Stimulated activated CD4-positive, alpha-beta T cell treated with anti-CD3 and anti-CD28 coated beads, TNF-alpha, amount 100 ng/mL, for 48 hours (primary cell): ENCODE results near the gene HS3ST3B1.

Source experiments
- DNase-seq, 3 donors: peaks; one replicate each; pipeline ENCODE4 v3.0.0-alpha.2; 2020; ENCODE audit warnings: low read depth in 3 of 3

Gene HS3ST3B1

GRCh38 chr17:14303343-14304221, 2.7 kb downstream of the HS3ST3B1 start:
- DNase-seq = no peak

- no peak for DNase-seq
Observed at GRCh38 chr17:14304222-14304772, 3.4 kb downstream of the HS3ST3B1 start.

GRCh38 chr17:14304773-14305517, 4.1 kb downstream of the HS3ST3B1 start:
- DNase-seq = no peak

- DNase-seq = no peak
Observed at GRCh38 chr17:14305785-14306496, 5.1 kb downstream of the HS3ST3B1 start.

DNA sequence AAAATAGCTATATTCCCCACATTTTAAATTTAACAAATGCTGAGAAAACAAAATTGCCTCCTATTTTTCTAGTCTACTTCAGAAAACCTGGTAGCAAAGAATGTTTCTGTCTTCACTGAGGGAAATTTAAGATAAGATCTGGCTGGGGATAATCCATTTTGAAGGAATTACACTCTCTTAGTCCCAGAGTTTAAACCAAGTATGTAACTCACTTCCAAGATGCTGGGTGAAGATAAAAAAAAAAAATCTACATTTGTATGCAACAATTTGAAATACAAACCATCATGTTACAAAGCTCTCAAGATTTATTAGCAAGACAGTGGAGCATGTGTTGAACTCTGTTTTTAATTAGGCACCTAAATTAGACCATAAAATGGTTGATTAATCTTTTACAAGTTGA, 5.7 kb downstream of the HS3ST3B1 start:
- DNase-seq = no peak

GRCh38 chr17:14307560-14308024, 6.7 kb downstream of the HS3ST3B1 start:
- no peak for DNase-seq

DNA sequence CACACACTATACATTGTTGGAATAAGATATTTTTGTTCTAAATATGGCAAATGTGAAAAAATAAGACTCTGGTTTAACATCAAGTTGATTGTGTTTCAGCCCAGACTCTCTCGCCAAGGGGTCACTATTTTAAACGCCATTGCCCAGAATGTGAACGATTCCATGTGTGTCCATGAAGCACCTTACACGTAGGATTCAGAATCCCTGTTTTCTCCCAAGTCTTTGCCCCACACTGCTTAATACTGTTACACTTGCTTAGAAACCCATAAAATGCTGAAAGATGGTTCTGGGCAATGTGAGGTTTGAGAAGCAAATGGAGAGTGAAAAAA, 7.7 kb downstream of the HS3ST3B1 start:
- no peak for DNase-seq

DNA sequence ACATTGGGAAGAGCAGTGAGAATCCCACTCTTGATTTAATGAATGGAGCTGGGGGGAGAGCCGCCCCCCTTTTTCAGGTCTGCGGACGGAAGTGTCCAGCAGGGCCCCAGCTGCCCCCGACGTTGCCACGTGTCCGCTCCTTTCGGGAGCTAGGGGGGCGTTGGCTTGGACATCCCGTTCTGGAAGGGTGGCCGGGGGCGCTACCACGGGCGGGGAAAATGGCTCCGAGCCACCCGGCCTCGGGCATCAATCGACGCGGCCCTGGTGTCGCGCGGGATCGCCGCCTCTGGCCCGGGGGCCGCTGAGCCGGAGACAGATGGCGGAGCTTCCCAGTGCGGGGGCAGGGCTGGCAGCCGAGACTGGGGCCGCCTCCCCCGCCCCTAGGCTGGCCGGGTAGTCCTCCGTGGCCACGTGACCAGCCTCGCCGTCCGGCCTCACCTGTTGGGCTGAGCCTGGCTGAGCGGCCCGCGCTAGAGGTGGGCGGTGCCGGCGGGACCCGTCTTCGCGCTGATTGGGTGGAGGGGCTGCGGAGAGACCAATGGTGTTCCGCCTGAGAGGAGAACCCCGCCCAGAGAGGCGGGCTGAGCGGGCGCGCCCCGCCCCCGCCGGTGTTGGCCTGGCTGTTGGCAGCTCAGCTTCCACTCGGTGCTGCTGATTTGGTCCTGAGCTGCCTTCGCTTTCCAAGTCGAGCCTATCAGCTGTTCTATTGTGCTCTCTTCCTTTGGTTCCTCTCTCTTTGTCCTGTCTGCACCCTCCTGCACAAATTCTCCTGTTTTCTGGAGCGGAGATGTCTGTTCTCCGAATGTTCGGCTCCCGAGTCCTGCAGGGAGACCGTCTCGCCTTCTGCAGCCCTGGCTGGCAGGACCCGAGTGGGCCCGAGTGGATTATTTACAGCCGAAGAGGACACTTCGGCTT, 8.3 kb downstream of the HS3ST3B1 start:
- DNase-seq = peak; percentile 84 to 89 (median 89)

- DNase-seq = no peak
Observed at GRCh38 chr17:14310101-14310500, 9.2 kb downstream of the HS3ST3B1 start.

DNA sequence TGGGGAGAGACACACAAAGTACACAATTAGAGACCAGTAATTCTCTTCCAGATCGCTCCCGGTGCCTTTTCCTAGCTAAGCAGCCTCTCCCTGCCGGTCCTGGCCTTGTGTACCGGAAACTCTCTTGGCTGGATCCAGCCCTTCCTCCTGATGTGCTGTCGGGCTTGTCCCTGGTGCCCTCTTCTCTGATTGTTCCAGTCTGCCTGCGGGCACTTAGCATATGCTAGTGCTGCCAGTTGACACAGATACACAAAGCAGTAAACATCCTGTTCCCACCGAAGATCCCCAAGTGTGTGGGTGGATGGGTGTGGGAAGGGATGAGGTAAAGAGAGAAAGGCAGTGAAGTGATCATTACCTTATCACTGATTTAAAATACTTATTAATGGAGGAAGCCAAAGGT, 9.7 kb downstream of the HS3ST3B1 start:
- no peak for DNase-seq

- no peak for DNase-seq
Observed at GRCh38 chr17:14311186-14311705, 10.4 kb downstream of the HS3ST3B1 start.

- no peak for DNase-seq
Observed at GRCh38 chr17:14311981-14312380, 11.1 kb downstream of the HS3ST3B1 start.

- no peak for DNase-seq
Observed at GRCh38 chr17:14312522-14312921, 11.6 kb downstream of the HS3ST3B1 start.

DNA sequence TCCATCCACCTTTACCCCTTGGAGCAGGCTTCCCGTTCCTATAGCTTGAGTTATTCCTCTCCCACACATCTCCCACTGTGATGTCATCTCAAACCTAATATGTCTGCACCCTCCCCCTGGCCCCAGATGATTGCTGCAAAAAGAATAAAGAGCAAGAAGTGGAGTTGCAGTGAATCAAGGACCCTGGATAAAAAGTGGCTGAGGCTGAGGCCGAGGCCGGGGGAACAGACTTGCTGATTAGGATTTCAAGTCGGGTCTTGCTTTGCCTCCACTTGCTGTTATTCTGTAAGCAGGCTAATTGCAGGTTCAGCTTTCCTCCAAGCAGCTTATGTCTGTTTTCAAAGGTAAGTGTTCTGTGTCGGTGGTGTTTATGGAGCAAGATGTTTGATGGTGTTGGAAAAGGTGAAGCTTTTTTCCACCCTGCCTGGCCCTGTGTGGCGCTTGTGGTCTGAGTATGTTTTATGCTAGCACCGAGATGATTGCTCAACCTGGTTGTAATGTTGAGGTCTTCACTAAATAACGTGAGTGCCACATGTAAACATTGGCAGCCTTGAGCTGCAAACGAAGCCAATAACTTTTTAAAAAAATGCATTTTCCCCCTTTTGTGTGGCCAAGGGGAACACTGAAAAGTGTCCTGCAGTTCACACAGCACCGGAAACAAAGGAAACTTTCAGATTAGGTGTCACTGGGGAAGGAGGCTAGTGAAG, 15.4 kb downstream of the HS3ST3B1 start:
- DNase-seq = no peak

DNA sequence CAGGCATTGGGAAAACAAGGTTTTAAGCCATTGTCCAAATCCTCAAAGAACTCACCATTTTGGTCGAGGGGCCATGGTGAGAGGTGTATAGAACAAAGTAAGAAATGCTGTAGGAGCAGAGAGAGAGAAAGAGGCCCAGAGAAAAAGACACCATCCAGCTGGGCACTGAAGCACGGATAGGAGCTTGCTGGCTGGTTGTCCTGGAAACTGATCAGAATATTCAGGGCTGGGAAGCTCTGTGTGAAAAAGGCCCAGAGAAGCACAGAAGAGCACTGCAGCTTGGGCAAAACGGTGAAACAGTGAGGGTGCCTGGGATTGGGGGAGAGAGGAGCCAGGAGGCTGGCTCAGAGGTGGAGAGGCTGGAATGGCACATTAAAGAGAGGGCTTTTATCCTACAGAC, 16.5 kb downstream of the HS3ST3B1 start:
- DNase-seq = no peak

GRCh38 chr17:14318109-14318917, 17.4 kb downstream of the HS3ST3B1 start:
- DNase-seq = no peak

GRCh38 chr17:14318918-14319205, 18.0 kb downstream of the HS3ST3B1 start:
- DNase-seq = no peak

DNA sequence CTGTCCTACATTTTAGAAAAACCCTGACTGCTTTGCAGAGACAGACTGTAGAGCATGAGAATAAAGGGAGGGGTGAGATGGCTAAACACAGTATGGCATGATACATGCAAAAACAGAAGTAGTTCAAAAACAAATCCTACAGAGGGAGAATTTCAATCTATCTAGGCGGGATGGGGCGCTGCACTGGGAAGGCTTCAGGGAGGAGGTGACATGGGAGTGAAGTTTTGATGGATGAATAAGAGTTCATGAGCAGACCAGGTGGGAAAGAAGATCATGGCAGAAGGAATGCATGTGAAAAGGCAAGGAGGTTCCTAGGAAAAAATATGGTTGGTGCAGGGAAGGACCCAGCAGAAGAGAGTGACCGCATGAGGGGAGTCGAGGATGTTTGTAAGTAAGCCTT, 19.2 kb downstream of the HS3ST3B1 start:
- no peak for DNase-seq

DNA sequence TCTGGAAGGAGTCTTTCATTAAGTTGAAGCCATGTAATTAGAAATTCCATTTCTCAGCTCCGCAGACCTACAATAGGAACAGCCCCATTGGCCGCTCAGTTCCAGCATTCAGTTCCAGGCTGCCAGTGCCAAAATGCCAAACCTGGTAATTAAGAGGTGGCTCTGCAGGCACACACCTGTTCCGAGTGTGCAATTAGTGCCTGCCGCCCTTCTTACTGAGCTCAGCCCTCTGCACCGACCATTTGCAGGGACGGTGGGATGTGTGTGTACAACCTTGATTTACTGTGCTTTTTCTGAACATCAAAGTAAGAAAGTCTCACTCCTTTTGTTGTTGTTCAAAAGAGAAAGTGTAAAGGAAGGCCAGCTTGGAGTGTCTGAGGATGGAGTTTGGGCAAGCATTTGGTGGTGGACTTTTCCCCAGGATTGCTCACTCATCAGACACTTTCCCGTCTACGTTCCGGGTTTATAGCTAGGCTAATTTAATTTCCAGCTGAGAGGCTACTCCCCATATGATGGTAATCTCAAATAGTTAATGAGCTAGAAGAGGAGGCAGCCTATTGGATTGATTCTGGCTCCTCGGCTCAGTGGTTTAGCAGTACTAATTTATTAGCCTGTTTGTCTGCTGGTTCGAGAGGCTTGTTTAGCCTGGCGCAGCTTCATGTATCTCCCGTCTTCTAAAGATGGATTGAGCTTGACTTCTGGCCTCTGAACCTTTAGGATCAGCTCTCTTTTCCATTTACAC, 20.0 kb downstream of the HS3ST3B1 start:
- DNase-seq = no peak
